ENCODE data around the gene RFFL.

RFFL gene

DNA sequence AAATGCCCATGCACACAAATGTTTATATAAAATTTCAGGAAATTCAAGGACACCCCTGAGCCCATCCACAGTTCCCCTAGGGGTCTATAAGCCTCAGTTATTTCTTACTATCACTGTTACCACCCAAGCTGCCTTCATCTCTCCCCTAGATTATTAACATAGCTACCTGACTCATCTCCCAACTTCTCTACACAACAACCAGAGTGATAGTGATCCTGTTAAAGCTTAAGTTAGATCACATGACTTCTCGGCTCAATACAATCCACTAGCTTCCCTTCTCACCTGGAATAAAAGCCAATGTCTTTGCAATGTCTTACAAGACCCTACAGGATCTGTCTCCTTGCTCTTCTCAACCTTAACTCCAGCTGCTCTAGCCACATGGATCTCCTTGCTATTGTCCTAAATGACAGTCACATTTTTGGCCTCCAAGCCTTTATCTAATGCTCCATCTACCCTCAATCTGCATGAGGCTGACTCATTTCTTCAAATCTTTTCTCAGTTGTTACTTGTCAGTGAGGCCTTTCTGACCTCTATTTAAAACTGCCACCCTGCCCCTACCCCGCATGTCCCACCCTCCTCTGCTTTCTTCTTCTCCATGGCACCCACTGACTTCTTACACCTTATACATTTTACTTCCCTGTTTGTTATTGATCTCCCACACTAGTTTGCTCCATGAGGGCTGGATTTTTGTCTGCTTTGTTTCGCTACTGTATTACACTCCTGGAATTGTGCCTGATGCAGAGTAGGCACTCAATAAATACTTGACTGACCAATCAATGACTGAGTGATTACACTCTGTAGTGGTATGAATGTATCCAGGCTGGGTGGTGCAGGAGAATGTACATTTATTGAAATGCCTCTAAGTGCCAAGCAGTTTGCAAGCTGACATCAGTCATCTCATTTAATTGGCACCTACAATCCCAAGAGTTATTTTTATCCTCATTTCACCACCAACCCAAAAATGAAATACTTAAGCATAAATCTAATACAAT is 88.4 kb downstream of the RFFL start:
- no peak for DNase-seq (ENCODE audit: low spot score)

DNA sequence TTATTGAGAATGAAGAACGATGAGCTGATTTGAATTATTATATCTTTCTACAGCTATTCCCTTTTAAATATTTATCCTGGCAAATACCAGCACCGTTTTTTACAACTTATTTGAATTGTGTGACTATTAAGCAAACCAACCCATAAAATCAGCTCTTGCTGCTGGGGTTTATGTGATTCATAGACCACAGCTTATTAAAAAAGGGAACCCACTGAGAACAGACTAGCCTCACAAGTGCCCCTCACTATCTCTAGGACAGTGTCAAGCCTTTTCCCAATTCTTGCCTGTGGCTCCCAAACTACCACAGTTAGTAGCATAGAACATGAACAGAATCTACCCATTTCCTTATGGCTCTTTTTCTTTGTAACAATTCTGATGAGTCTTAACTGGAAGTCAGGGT is 89.3 kb downstream of the RFFL start:
- DNase-seq (ENCODE audit: low spot score): no peak

DNA sequence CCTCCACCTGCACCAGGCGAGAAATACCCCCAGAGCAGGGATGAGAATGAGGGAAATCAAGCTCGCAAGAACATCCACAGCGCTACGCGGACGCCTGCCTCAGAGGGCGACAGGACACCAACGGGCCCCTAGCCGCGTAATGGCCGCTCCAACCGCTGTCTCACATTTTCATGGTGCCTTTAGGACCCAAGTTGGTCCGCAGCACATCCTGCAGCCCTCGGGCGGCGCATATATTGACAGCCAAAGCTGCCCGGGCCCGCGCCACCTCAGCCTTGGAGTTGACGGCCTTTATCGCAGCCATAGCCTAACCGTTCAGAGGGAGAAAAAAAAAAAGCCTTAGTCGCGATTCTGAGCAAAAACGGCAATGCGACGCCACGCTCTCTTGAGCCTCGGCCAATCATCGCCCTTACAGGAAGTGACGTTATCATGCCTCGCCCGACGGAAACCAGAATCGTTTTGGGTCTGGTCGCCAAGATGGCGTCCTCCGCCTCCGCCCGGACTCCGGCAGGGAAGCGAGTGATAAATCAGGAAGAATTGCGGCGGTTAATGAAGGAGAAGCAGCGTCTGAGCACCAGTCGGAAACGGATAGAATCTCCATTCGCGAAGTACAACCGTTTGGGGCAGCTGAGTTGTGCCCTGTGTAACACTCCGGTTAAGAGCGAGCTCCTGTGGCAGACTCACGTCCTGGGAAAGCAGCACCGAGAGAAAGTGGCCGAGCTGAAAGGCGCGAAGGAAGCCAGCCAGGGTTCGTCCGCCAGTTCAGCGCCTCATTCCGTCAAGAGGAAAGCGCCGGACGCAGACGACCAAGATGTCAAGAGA is 102.2 kb downstream of the RFFL start, which contains the start of the genes CCT6B and ZNF830:
TSS of gene CCT6B (minus strand) at position 368 of the 819 bp plus-strand sequence. CDS start at position 301, 67 bp downstream.
TSS of gene ZNF830 (plus strand) at position 448 of the 819 bp plus-strand sequence. CDS start at position 475, 27 bp downstream.
- DNase-seq (ENCODE audit: low spot score): peak; percentile 99

DNA sequence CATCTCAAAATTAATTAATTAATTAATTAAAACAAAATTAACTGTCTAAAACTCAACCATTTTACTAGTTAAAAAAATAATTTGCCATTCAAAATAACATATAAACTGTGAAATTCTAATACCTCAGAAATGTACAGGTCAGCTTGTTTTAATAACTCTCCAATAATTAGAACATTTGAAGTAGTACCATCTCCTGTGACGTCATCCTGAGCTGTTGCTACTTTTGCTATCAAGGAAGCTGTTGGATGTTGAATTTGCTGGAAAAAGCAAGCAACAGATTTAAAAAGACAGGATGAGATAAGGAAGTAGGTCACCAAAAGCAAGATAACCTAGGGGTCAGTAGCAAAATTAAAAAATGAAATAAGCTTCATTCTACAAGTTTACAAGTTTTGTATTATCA is 105.1 kb downstream of the RFFL start:
- no peak for DNase-seq (ENCODE audit: low spot score)

All from iPS-NIHi11 (cell line).